Measurements from ENCODE around the gene CD274.

GRCh38 chr9:5489630-5490490 lies 39.5 kb downstream of the CD274 start:
- TF ChIP-seq CTCF (IDR thresholded peaks at IDR 0.05; ENCODE audit: poor library complexity, severe bottlenecking) (no peak), TAF1 (IDR thresholded peaks at IDR 0.05; ENCODE audit: low read depth) (no peak), POLR2AphosphoS5 (IDR thresholded peaks at IDR 0.05) (no peak)

All from neural cell (in vitro differentiated cells).